GM19452 (cell line): Measurements from ENCODE around the gene GPN2.
"Not testable (repeated sequence)": the region's sequence is repeated elsewhere in the genome, so short reads cannot be mapped to it uniquely, and the experiment has no call there.

ENCODE experiments used
- ATAC-seq: cut with Tn5 transposase; IDR thresholded peaks from one replicate; pipeline ENCODE4 v1.9.1; 2021; ENCODE audit not compliant: unreplicated experiment

Gene GPN2

GRCh38 chr1:26837665-26838064 lies 52.4 kb downstream of the GPN2 start:
- not testable (repeated sequence) for ATAC-seq

GRCh38 chr1:26833432-26834405 lies 56.4 kb downstream of the GPN2 start:
- ATAC-seq, result peak; percentile 88

- no peak for ATAC-seq
Observed at GRCh38 chr1:26832249-26832960, 57.7 kb downstream of the GPN2 start.

- no peak for ATAC-seq
Observed at GRCh38 chr1:26831546-26832248, 58.4 kb downstream of the GPN2 start.

GRCh38 chr1:26831059-26831458 lies 59.0 kb downstream of the GPN2 start:
- ATAC-seq, result no peak

- no peak for ATAC-seq
Observed at GRCh38 chr1:26829184-26829911, 60.7 kb downstream of the GPN2 start.

GRCh38 chr1:26828411-26828991 lies 61.6 kb downstream of the GPN2 start:
- no peak for ATAC-seq

GRCh38 chr1:26827663-26828062 lies 62.4 kb downstream of the GPN2 start:
- ATAC-seq, result no peak

- ATAC-seq, result no peak
Observed at GRCh38 chr1:26827106-26827604, 62.9 kb downstream of the GPN2 start.

- ATAC-seq, result peak; percentile 79
Observed at GRCh38 chr1:26826261-26827105, 63.6 kb downstream of the GPN2 start, which contains the start of gene ZDHHC18. TSS of gene ZDHHC18 (plus strand) at chr1:26826688. CDS start at chr1:26826805, 117 bp downstream.
